CD4-positive, alpha-beta memory T cell (primary cell): ENCODE data around the gene DES. TPM values are rescaled to one million over a fixed set of nuclear protein-coding genes. Genes with fewer than 3 reads are reported as not detected.

Experiments
- CTCF ChIA-PET: fragments of 350-600 bp; sonication (Branson Sonifier 250); formaldehyde crosslinking; loops from one replicate; lab custom pipeline; 2021; ENCODE audit warnings: inconsistent platforms; ENCODE audit not compliant: partially characterized antibody; lab: Charles Lee
- POLR2A ChIA-PET: fragments of 350-600 bp; sonication (Branson Sonifier 250); formaldehyde crosslinking; loops from one replicate; lab custom pipeline; 2021; ENCODE audit not compliant: partially characterized antibody; lab: Charles Lee
- DNase-seq, 5 donors: peaks; one replicate each; pipeline versions ENCODE4 v3.0.0 to v3.0.0-alpha.2; 2020 to 2022; ENCODE audit warnings: mixed read lengths in 1 of 5
- H3K27ac ChIP-seq: one replicate; pipeline ENCODE4 v1.7.0; 2013; ENCODE audit warnings: low read depth, low read length
- H3K27me3 ChIP-seq: 2 replicates; pipeline ENCODE4 v1.7.0; 2013; ENCODE audit warnings: mild to moderate bottlenecking, low read length, moderate library complexity; ENCODE audit not compliant: insufficient read depth
- H3K36me3 ChIP-seq: 2 replicates; pipeline ENCODE4 v1.7.0; 2013; ENCODE audit warnings: mild to moderate bottlenecking, low read length, moderate library complexity; ENCODE audit not compliant: insufficient read depth
- H3K4me1 ChIP-seq: 2 replicates; pipeline ENCODE4 v1.7.0; 2013; ENCODE audit warnings: mild to moderate bottlenecking, low read length, moderate library complexity; ENCODE audit not compliant: insufficient read depth
- H3K4me3 ChIP-seq, 2 donors: one replicate each; pipeline ENCODE4 v1.7.0; 2013; ENCODE audit warnings: low read length in 2 of 2, mild to moderate bottlenecking in 1 of 2
- H3K9me3 ChIP-seq, 2 donors: one replicate each; pipeline ENCODE4 v1.7.0; 2013; ENCODE audit warnings: low read length in 2 of 2, control low read depth in 1 of 2; ENCODE audit not compliant: control insufficient read depth in 1 of 2
- H3K27ac Mint-ChIP-seq, 7 donors: one replicate each; pipeline ENCODE4 v1.8.0; 2020 to 2021; ENCODE audit warnings: mixed read lengths in 7 of 7, mild to moderate bottlenecking in 6 of 7, inconsistent platforms in 3 of 7, moderate library complexity in 3 of 7
- H3K27me3 Mint-ChIP-seq, 2 donors: one replicate each; pipeline ENCODE4 v1.8.0; 2020 to 2021; ENCODE audit warnings: mixed read lengths in 2 of 2
- H3K36me3 Mint-ChIP-seq, 2 donors: one replicate each; pipeline ENCODE4 v1.8.0; 2020 to 2021; ENCODE audit warnings: mixed read lengths in 2 of 2, inconsistent platforms in 1 of 2, mild to moderate bottlenecking in 1 of 2
- H3K4me1 Mint-ChIP-seq, 4 donors: one replicate each; pipeline ENCODE4 v1.8.0; 2020 to 2021; ENCODE audit warnings: mixed read lengths in 4 of 4, mild to moderate bottlenecking in 1 of 4
- H3K4me3 Mint-ChIP-seq, 8 donors: one replicate each; pipeline ENCODE4 v1.8.0; 2020 to 2021; ENCODE audit warnings: mixed read lengths in 8 of 8, mild to moderate bottlenecking in 7 of 8, moderate library complexity in 6 of 8, inconsistent platforms in 3 of 8
- H3K9me3 Mint-ChIP-seq, 8 donors: one replicate each; pipeline ENCODE4 v1.8.0; 2020 to 2021; ENCODE audit warnings: mixed read lengths in 8 of 8, mild to moderate bottlenecking in 5 of 8, inconsistent platforms in 3 of 8, moderate library complexity in 1 of 8
- intact Hi-C: fragments of 100-400 bp; cut with micrococcal nuclease; formaldehyde crosslinking; loops from one replicate; pipeline ENCODE4 v1.15.1; 2023
- polyA plus RNA-seq, 2 donors: library from polyadenylated mRNA; unstranded; fragments of 300-500 nt; fragmentation: Illumina TruSeq; gene quantifications; one replicate each; pipeline ENCODE4 v1.2.3, GENCODE V29; 2021
- total RNA-seq, 2 experiments: library from RNA; stranded (reverse); gene quantifications; one replicate each; pipeline ENCODE4 v1.2.3, GENCODE V29; 2021

Gene DES
- total and polyA plus RNA-seq, 4 experiments from 2014 or later = not detected

DNA sequence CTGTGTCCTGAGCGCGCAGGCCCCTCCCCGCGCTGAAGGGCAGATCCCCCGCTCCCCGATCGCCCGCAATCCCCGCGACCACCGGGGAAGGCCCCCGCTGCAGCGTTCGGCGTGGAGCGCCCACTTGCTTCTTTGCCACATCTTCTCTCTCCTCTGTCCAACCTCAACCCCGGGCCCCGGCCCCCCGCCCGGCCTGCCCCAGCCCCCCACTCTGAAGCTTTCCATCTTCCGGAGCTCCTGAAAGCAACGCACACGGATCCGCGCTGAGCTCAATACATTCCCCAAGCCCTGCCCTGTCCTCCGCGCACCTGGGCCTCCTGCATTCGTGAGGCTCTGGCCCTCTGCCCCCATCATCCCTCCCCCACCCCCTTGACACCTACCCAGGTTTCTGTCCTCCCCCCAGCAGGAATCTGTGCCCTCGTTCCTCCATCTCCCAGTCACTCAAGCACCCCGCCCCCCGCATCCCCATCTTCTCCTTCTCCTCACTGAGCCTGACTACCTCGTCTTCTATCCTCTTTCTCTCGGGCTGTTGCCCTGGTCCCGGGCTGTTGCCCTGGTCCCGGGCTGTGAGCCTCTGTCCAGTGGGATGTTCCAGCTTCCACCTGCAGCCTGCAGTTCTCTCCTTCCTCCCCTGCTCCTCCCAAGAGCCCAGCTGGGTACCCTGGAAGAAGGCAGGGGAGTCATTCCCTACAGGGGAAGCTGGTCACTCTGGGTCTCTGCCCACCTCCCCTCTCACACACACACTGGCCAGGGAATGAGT lies 24.3 kb downstream of the DES start:
- intact Hi-C loops = no loop called here
- H3K27me3 Mint-ChIP-seq = peaks cover 3 to 20% of the 10 kb centered on the region in 2 donors
- CTCF ChIA-PET = interaction anchor here (1.1 to 3.2 kb wide), 3 partner anchors 10 to 39 kb away, joined by 3 to 13 read pairs (median 3); no protein-coding TSS in a partner anchor

DNA sequence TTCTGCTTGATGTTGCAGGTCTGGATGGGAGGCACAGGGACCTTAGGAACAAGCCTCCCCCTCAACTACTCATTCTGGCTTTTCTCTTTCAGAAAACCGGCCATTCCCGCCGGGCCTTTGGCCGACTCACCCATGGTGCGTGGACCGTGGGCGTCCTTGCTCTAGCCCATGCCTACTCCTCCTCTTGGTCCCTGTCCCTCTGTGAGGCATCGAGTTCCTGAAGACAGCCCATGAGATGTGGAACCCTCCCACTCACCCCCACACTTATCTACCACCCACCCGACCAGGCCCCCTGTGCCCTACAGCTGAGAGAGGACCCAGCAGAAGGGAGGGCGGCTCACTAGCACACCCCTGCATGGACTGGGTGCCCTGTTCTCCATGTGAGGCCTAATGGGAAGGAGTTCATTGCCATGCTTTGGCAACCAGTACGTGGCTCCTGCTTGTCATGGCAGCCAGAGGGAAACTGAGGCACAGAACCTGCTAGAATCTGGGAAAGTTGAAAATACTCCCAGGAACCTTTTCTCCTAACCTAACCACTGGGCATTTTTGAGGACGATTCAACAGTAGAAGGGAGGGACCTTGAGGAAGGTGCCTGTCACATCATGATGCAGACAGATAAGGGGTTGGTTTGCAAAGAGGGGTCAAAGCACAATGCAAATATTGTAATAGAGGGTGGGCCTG lies 25.0 kb downstream of the DES start:
- Mint-ChIP-seq H3K4me1 (peaks cover 6 to 18% (median 14%) of the 10 kb centered on the region in 4 donors), H3K4me3 (peak overlapping the region; percentile 67 to 89 (median 76)), H3K27me3 (peaks cover 5 to 20% of the 10 kb centered on the region in 2 donors), H3K36me3 (no peaks in the 10 kb centered on the region), H3K27ac (no peak overlapping the region), H3K9me3 (no peaks in the 10 kb centered on the region)
- Histone ChIP-seq H3K4me1 (peaks cover 7% of the 10 kb centered on the region), H3K4me3 (no peak overlapping the region), H3K27ac (no peak overlapping the region), H3K27me3 (no peaks in the 10 kb centered on the region), H3K9me3 (no peaks in the 10 kb centered on the region), H3K36me3 (no peaks in the 10 kb centered on the region)
- CTCF ChIA-PET = interaction anchor here (1.3 kb wide), 1 partner anchor 12 kb away, joined by 3 read pairs; no protein-coding TSS in a partner anchor
- POLR2A ChIA-PET = no interaction called here
- no peak for DNase-seq
- intact Hi-C loops = no loop called here

More for the DNA sequence above, 24.3 kb downstream of the DES start:
- no peaks in the 10 kb centered on the region for H3K36me3 ChIP-seq
- no peak overlapping the region for H3K27ac ChIP-seq
- H3K4me1 Mint-ChIP-seq = peaks cover 6 to 18% (median 14%) of the 10 kb centered on the region in 4 donors
- no peaks in the 10 kb centered on the region for H3K27me3 ChIP-seq
- POLR2A ChIA-PET = interaction anchor here (0.9 kb wide), 1 partner anchor 26 kb away, joined by 3 read pairs; no protein-coding TSS in a partner anchor
- no peaks in the 10 kb centered on the region for H3K36me3 Mint-ChIP-seq
- peaks cover 7% of the 10 kb centered on the region for H3K4me1 ChIP-seq
- DNase-seq = no peak
- no peak overlapping the region for H3K4me3 ChIP-seq
- H3K27ac Mint-ChIP-seq = peak overlapping the region in 1 of 7 donors; percentile 70
- H3K4me3 Mint-ChIP-seq = peak overlapping the region; percentile 67 to 89 (median 78)
- H3K9me3 Mint-ChIP-seq = no peaks in the 10 kb centered on the region
- no peaks in the 10 kb centered on the region for H3K9me3 ChIP-seq

DNA sequence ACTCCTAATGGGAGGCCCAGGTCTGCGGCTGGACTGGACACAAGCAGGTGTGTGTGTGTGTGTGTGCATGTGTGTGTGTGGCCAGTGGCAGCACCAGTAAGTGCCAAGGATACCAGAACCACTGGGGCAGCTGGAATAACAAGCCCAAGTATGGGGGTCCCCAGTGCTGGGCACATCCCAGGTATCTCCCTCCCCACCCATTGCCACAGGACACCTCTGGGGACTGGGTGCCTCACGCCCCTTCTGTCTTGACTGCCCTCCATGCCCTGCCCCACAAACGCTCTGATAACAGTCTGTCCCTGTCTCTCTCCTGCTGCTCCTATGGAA lies 25.5 kb downstream of the DES start:
- no peaks in the 10 kb centered on the region for H3K36me3 ChIP-seq
- no peak overlapping the region for H3K4me3 ChIP-seq
- no peak for DNase-seq
- Mint-ChIP-seq H3K4me1 (peaks cover 6 to 18% (median 14%) of the 10 kb centered on the region in 4 donors), H3K36me3 (no peaks in the 10 kb centered on the region), H3K27me3 (peaks cover 5 to 20% of the 10 kb centered on the region in 2 donors), H3K4me3 (peak overlapping the region in 5 of 8 donors; percentile 46 to 89 (median 71)), H3K9me3 (no peaks in the 10 kb centered on the region), H3K27ac (no peak overlapping the region)
- no peak overlapping the region for H3K27ac ChIP-seq
- H3K27me3 ChIP-seq = no peaks in the 10 kb centered on the region
- H3K9me3 ChIP-seq = no peaks in the 10 kb centered on the region
- POLR2A ChIA-PET = no interaction called here
- H3K4me1 ChIP-seq = peaks cover 7% of the 10 kb centered on the region
- intact Hi-C loops = no loop called here
- CTCF ChIA-PET = no interaction called here

DNA sequence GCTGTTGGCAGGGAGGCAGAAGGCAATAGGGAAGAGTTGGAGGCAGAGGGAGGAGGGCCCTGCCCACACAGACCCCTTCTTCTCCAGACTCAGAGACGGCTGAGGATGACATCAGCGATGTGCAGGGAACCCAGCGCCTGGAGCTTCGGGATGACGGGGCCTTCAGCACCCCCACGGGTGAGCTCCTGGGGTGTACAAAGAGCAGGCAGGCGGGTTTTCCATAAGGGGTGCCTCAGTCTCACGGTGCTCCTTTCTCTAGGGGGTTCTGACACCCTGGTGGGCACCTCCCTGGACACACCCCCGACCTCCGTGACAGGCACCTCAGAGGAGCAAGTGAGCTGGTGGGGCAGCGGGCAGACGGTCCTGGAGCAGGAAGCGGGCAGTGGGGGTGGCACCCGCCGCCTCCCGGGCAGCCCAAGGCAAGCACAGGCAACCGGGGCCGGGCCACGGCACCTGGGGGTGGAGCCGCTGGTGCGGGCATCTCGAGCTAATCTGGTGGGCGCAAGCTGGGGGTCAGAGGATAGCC lies 26.5 kb downstream of the DES start:
- intact Hi-C loops = no loop called here

DNA sequence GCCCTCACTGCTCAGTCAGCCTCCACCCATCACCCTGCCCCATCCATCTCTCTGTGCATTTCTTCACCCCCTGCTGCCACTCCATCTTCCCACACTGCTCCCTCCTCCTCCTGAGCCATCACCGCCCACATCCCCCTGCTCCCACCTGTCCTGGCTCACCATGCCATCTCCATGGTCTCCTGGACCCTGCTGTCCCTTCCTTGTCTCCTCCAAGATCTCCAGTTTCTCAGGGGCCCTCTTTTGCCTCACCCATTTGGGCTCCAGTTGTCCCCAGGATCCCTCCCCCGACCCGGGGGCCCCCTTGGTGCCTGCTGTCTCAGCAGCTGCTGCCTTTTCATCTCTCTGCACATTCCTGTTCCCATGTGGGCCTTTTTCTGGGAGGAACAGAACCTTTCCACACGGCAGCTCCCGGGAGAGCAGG lies 27.1 kb downstream of the DES start:
- H3K27me3 Mint-ChIP-seq = peaks cover 10 to 29% of the 10 kb centered on the region in 2 donors
- peaks cover 6 to 23% (median 14%) of the 10 kb centered on the region in 4 donors for H3K4me1 Mint-ChIP-seq
- DNase-seq = no peak
- H3K9me3 ChIP-seq = no peaks in the 10 kb centered on the region
- H3K36me3 Mint-ChIP-seq = no peaks in the 10 kb centered on the region
- no peak overlapping the region for H3K27ac Mint-ChIP-seq
- H3K4me3 Mint-ChIP-seq = peak overlapping the region in 1 of 8 donors; percentile 64
- CTCF ChIA-PET = no interaction called here
- no peak overlapping the region for H3K4me3 ChIP-seq
- H3K36me3 ChIP-seq = no peaks in the 10 kb centered on the region
- intact Hi-C loops = no loop called here
- H3K27ac ChIP-seq = no peak overlapping the region
- POLR2A ChIA-PET = no interaction called here
- peaks cover 7% of the 10 kb centered on the region for H3K4me1 ChIP-seq
- no peaks in the 10 kb centered on the region for H3K9me3 Mint-ChIP-seq
- peaks cover 3% of the 10 kb centered on the region for H3K27me3 ChIP-seq

More for the DNA sequence above, 26.5 kb downstream of the DES start:
- H3K4me3 ChIP-seq = no peak overlapping the region
- peaks cover under 1% of the 10 kb centered on the region for H3K27me3 ChIP-seq
- H3K9me3 Mint-ChIP-seq = no peaks in the 10 kb centered on the region
- peaks cover 6 to 19% (median 14%) of the 10 kb centered on the region in 4 donors for H3K4me1 Mint-ChIP-seq
- peak overlapping the region in 1 of 8 donors; percentile 57 for H3K4me3 Mint-ChIP-seq
- peaks cover 7% of the 10 kb centered on the region for H3K4me1 ChIP-seq
- no peaks in the 10 kb centered on the region for H3K9me3 ChIP-seq
- H3K36me3 Mint-ChIP-seq = no peaks in the 10 kb centered on the region
- H3K27ac ChIP-seq = no peak overlapping the region
- no peak for DNase-seq
- H3K36me3 ChIP-seq = no peaks in the 10 kb centered on the region
- peak overlapping the region in 1 of 7 donors; percentile 30 for H3K27ac Mint-ChIP-seq
- H3K27me3 Mint-ChIP-seq = peaks cover 5 to 23% of the 10 kb centered on the region in 2 donors
- CTCF ChIA-PET = no interaction called here
- POLR2A ChIA-PET = no interaction called here

DNA sequence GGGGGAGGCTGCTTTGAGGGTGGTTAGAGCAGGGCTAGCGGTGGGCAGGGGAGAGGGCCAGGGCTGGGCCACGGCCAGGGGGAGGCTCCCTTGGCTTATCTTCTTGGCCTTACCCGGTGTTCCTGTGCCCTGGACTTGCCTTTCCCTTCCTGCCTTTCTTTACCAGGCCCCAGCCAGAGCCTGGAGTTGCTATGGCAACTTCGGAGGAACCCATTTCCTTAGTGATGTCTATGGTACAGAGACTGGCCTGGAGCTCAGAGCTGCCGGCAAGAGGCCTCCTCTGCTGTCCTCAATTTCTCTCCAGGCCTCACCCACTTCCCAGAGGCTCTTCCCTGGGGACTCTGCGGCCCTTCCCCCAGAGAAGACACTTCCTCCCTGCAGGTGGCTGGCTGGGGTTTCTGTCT lies 27.9 kb downstream of the DES start:
- Histone ChIP-seq H3K27me3 (peaks cover 3% of the 10 kb centered on the region), H3K4me1 (peaks cover 5% of the 10 kb centered on the region), H3K36me3 (no peaks in the 10 kb centered on the region), H3K27ac (no peak overlapping the region), H3K9me3 (no peaks in the 10 kb centered on the region), H3K4me3 (no peak overlapping the region)
- Mint-ChIP-seq H3K4me1 (peaks cover 3 to 18% (median 10%) of the 10 kb centered on the region in 4 donors), H3K9me3 (no peaks in the 10 kb centered on the region), H3K36me3 (no peaks in the 10 kb centered on the region), H3K27me3 (peaks cover 10 to 28% of the 10 kb centered on the region in 2 donors), H3K4me3 (no peak overlapping the region), H3K27ac (no peak overlapping the region)
- no peak for DNase-seq
- ChIA-PET CTCF (interaction anchor here (1.0 to 1.3 kb wide), 2 partner anchors 14 to 84 kb away, joined by 5 read pairs; no protein-coding TSS in a partner anchor), POLR2A (no interaction called here)
- intact Hi-C loops = no loop called here

DNA sequence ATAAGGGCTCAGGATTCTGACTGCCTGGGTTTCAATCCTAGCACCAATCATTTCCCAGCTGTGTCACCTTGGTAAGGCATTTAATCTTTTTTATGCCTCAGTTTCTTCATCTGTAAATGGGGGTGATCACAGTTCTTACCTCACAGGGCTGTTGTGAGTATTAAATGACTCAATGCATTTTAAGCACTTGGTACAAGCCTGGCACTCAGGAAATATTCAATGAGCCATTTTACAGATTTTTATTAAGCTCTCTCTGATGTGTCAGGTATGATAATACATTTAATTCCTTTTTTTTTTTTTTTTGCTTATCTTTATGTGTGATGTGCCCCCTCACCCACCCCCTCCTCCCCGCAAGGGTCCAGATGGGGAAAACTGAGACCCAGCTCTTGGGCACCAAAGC lies 28.5 kb downstream of the DES start:
- CTCF ChIA-PET = interaction anchor here (0.6 to 1.3 kb wide), 3 partner anchors 13 to 83 kb away, joined by 4 to 5 read pairs (median 5); no protein-coding TSS in a partner anchor
- Mint-ChIP-seq H3K4me1 (peaks cover 3 to 14% (median 7%) of the 10 kb centered on the region in 4 donors), H3K36me3 (no peaks in the 10 kb centered on the region), H3K27me3 (peaks cover 10 to 28% of the 10 kb centered on the region in 2 donors), H3K4me3 (no peak overlapping the region), H3K9me3 (no peaks in the 10 kb centered on the region), H3K27ac (no peak overlapping the region)
- Histone ChIP-seq H3K27ac (no peak overlapping the region), H3K4me1 (no peaks in the 10 kb centered on the region), H3K4me3 (no peak overlapping the region), H3K9me3 (no peaks in the 10 kb centered on the region), H3K36me3 (no peaks in the 10 kb centered on the region), H3K27me3 (peaks cover 3% of the 10 kb centered on the region)
- DNase-seq = no peak
- intact Hi-C loops = no loop called here
- POLR2A ChIA-PET = no interaction called here
